PC-3 (cell line): ENCODE results near the gene SIX2.

Source experiments
- EZH2 ChIP-seq: fragments of 300-600 bp; sonication (generic); IDR thresholded peaks from one replicate; pipeline ENCODE4 v1.6.1; 2017; ENCODE audit warnings: antibody characterized with exemption, mild to moderate bottlenecking, low read length; ENCODE audit not compliant: unreplicated experiment
- TF ChIP-seq, protein P1 (sequence below): fragments of 300-600 bp; sonication (generic); conservative IDR thresholded peaks from 2 replicates; pipeline ENCODE4 v1.5.1; 2017; ENCODE audit warnings: antibody characterized with exemption, low read depth, mild to moderate bottlenecking, low read length

DNA sequence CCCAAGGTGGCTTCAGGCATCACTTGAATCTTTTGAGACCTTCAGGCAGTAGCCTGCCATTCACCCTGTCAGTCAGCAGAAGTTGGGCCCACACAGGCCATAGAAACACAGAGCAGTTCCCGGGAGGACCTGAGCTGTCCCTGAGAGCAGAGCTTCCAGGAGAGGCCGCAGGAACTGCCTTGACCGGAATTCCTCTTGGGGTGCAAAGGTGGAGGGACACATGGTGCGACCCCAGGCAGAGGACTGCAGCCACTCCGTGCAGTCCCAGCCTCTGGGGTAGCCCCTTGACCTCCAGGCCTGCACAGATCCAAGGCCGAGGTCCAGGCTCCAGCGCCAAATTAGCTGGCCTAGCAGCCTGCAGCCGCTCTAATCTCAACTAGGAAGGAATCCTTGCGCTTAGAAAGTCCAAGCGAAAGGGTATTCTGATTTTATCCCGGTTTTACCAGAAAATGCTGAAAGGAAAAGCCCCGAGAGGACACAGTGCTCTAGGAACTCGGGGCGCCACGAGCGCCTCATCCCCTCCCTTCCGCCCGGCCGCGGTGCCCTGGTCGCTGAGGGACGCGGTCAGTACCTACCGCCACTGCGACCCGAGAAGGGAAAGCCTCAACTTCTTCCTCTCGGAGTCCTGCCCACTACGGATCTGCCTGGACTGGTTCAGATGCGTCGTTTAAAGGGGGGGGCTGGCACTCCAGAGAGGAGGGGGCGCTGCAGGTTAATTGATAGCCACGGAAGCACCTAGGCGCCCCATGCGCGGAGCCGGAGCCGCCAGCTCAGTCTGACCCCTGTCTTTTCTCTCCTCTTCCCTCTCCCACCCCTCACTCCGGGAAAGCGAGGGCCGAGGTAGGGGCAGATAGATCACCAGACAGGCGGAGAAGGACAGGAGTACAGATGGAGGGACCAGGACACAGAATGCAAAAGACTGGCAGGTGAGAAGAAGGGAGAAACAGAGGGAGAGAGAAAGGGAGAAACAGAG is 5.4 kb downstream of the SIX2 start:
- TF ChIP-seq EZH2, result no peak
- TF ChIP-seq, protein P1, sequence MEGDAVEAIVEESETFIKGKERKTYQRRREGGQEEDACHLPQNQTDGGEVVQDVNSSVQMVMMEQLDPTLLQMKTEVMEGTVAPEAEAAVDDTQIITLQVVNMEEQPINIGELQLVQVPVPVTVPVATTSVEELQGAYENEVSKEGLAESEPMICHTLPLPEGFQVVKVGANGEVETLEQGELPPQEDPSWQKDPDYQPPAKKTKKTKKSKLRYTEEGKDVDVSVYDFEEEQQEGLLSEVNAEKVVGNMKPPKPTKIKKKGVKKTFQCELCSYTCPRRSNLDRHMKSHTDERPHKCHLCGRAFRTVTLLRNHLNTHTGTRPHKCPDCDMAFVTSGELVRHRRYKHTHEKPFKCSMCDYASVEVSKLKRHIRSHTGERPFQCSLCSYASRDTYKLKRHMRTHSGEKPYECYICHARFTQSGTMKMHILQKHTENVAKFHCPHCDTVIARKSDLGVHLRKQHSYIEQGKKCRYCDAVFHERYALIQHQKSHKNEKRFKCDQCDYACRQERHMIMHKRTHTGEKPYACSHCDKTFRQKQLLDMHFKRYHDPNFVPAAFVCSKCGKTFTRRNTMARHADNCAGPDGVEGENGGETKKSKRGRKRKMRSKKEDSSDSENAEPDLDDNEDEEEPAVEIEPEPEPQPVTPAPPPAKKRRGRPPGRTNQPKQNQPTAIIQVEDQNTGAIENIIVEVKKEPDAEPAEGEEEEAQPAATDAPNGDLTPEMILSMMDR, result no peak
